CD14-positive monocyte (primary cell): ENCODE data around the gene RAB3GAP1. TPM values are rescaled to one million over a fixed set of nuclear protein-coding genes. Genes with fewer than 3 reads are reported as not detected.

Source experiments
- DNase-seq, 3 donors: peaks; one replicate each; pipeline ENCODE4 v3.0.0-alpha.2; 2011 to 2022
- H2AFZ ChIP-seq: 2 replicates; pipeline ENCODE4 v1.6.0; 2012; ENCODE audit warnings: mild to moderate bottlenecking, low read depth, low read length, inconsistent platforms; ENCODE audit not compliant: insufficient read depth, poor library complexity, severe bottlenecking
- H3K27ac ChIP-seq, 2 donors: 1 replicate in 1 of 2; 2 replicates in 1 of 2; pipeline ENCODE4 v1.5.1; 2012 to 2013; ENCODE audit warnings: low read length in 2 of 2, control low read depth in 1 of 2, inconsistent platforms in 1 of 2, low read depth in 1 of 2, mild to moderate bottlenecking in 1 of 2
- H3K27me3 ChIP-seq, 2 donors: one replicate each; pipeline versions ENCODE4 v1.6.0 to v1.6.1; 2011 to 2013; ENCODE audit warnings: low read length in 2 of 2; ENCODE audit not compliant: control insufficient read depth in 2 of 2, insufficient read depth in 2 of 2
- H3K36me3 ChIP-seq, 2 donors: replicated peaks in 1 of 2; 1 replicate in 1 of 2; 2 replicates in 1 of 2; pipeline versions ENCODE4 v1.5.1 to v1.6.1; 2012 to 2013; ENCODE audit warnings: low read length in 2 of 2, control low read depth in 1 of 2, inconsistent platforms in 1 of 2, mild to moderate bottlenecking in 1 of 2; ENCODE audit not compliant: insufficient read depth in 2 of 2, control insufficient read depth in 1 of 2
- H3K4me1 ChIP-seq, 2 donors: 1 replicate in 1 of 2; 2 replicates in 1 of 2; pipeline versions ENCODE4 v1.5.1 to v1.6.1; 2012 to 2013; ENCODE audit warnings: low read length in 2 of 2, control low read depth in 1 of 2, inconsistent platforms in 1 of 2, mild to moderate bottlenecking in 1 of 2, moderate library complexity in 1 of 2; ENCODE audit not compliant: insufficient read depth in 2 of 2, control insufficient read depth in 1 of 2
- H3K4me2 ChIP-seq: replicated peaks from 2 replicates; pipeline ENCODE3; 2012; ENCODE audit warnings: low read length, moderate library complexity, mild to moderate bottlenecking; ENCODE audit not compliant: poor library complexity, severe bottlenecking; ENCODE audit errors: extremely low read depth
- H3K4me3 ChIP-seq, 3 experiments: fragments of 200-600 bp in 1 of 3; sonication (generic) in 1 of 3; replicated peaks in 1 of 3; 1 replicate in 2 of 3; 2 replicates in 1 of 3; pipeline ENCODE4 v1.5.1; 2011 to 2013; ENCODE audit warnings: low read length in 3 of 3, mild to moderate bottlenecking in 3 of 3, control low read depth in 2 of 3, low read depth in 2 of 3, inconsistent platforms in 1 of 3, moderate library complexity in 1 of 3
- H3K79me2 ChIP-seq: 2 replicates; pipeline ENCODE4 v1.6.0; 2012; ENCODE audit warnings: mild to moderate bottlenecking, control low read depth, inconsistent platforms, low read length, moderate library complexity; ENCODE audit not compliant: insufficient read depth
- H3K9ac ChIP-seq: 2 replicates; pipeline ENCODE4 v1.6.0; 2017; ENCODE audit warnings: low read length, mild to moderate bottlenecking; ENCODE audit not compliant: insufficient read depth, poor library complexity, severe bottlenecking
- H3K9me3 ChIP-seq, 2 donors: replicated peaks in 1 of 2; 1 replicate in 1 of 2; 2 replicates in 1 of 2; pipeline versions ENCODE4 v1.5.1 to v1.6.1; 2012 to 2013; ENCODE audit warnings: low read length in 2 of 2, control low read depth in 1 of 2; ENCODE audit not compliant: control insufficient read depth in 1 of 2, insufficient read depth in 1 of 2
- H4K20me1 ChIP-seq: 2 replicates; pipeline ENCODE4 v1.6.0; 2012; ENCODE audit warnings: mild to moderate bottlenecking, low read length, control low read depth, moderate library complexity; ENCODE audit not compliant: insufficient read depth
- H3K27ac Mint-ChIP-seq, 7 donors: one replicate each; pipeline ENCODE4 v1.8.0; 2020; ENCODE audit warnings: mild to moderate bottlenecking in 7 of 7, mixed read lengths in 7 of 7, moderate library complexity in 6 of 7, inconsistent platforms in 2 of 7
- H3K27me3 Mint-ChIP-seq, 3 donors: one replicate each; pipeline ENCODE4 v1.8.0; 2021 to 2022; ENCODE audit warnings: low read depth in 3 of 3, mild to moderate bottlenecking in 3 of 3, mixed read lengths in 3 of 3, moderate library complexity in 3 of 3, inconsistent platforms in 1 of 3
- H3K36me3 Mint-ChIP-seq, 2 donors: one replicate each; pipeline ENCODE4 v1.8.0; 2020; ENCODE audit warnings: mixed read lengths in 2 of 2, inconsistent platforms in 1 of 2, mild to moderate bottlenecking in 1 of 2
- H3K4me1 Mint-ChIP-seq: one replicate; pipeline ENCODE4 v1.8.0; 2020; ENCODE audit warnings: mild to moderate bottlenecking, mixed read lengths
- H3K4me3 Mint-ChIP-seq, 2 donors: one replicate each; pipeline ENCODE4 v1.8.0; 2020; ENCODE audit warnings: mild to moderate bottlenecking in 2 of 2, mixed read lengths in 2 of 2, moderate library complexity in 1 of 2
- H3K9me3 Mint-ChIP-seq, 7 donors: one replicate each; pipeline ENCODE4 v1.8.0; 2020 to 2022; ENCODE audit warnings: mixed read lengths in 7 of 7, mild to moderate bottlenecking in 6 of 7, moderate library complexity in 6 of 7, inconsistent platforms in 2 of 7
- WGBS: methylation state at CpG from one replicate; pipeline ENCODE4 v1.1.5; 2013; ENCODE audit warnings: missing lambda C conversion rate; ENCODE audit not compliant: insufficient coverage; 5-methylcytosine and 5-hydroxymethylcytosine counted together
- intact Hi-C, 2 donors: fragments of 100-400 bp; cut with micrococcal nuclease; formaldehyde crosslinking; loops; one replicate each; pipeline versions ENCODE4 v1.15.0 to v1.15.1; 2023
- polyA plus RNA-seq, 3 donors: library from polyadenylated mRNA; depleted of rRNA in 1 of 3; unstranded in 2 of 3; stranded (reverse) in 1 of 3; fragments of 300-500 nt in 2 of 3; fragments of >200 nt in 1 of 3; fragmentation: Illumina TruSeq in 2 of 3; gene quantifications; 1 replicate in 2 of 3; 2 replicates in 1 of 3; pipeline ENCODE4 v1.2.3, GENCODE V29; 2012 to 2021
- TF ChIP-seq, protein P1 (sequence below): fragments of 200-600 bp; IDR thresholded peaks from one replicate; pipeline ENCODE4 v1.8.0; 2022; ENCODE audit warnings: antibody characterized with exemption, mild to moderate bottlenecking

RAB3GAP1 gene
- polyA plus RNA-seq, 3 donors, result 8.0 to 17.4 (median 11.3) TPM

DNA sequence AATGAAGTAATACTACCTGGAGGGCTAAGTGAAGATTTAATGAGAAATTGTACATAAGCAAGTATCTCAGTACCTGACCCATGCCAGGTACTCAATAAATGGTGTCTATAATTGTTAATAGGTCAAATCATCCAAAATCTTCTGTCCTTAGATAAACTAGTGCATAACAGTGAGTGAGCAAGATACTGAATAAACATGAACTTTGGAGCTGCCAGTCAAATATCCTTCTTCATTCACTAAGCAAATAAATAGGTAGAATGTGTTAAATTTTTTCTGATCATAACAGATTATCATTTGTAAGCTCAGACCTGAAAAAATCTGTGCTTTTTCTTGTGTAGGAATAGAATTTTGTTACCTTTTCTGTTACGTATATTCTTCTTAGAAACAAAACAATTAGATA is 39.6 kb downstream of the RAB3GAP1 start:
- no peak overlapping the region for H2AFZ ChIP-seq

DNA sequence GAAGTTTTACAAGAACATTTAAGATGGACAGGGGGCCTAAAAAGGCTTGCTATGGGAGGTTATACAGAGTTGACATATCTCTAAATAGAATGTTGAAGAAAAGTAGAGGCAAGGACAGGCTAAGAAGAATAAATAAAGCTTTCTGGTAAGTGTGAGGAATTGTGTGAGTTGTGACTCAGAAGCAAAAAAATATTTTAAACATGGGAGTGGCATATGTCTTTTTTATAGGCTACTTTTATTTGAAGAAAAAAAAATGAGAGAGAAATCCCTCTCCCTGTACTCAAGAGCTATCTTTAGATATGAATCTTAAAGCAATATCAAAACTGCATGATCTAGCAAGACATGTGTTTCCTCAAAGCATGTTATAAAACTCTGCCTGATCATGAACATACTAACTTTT is 41.1 kb downstream of the RAB3GAP1 start:
- Mint-ChIP-seq H3K27ac (no peak overlapping the region), H3K36me3 (peaks cover 47 to 72% of the 10 kb centered on the region in 2 donors)
- H3K36me3 ChIP-seq, result peaks cover 40 to 79% of the 10 kb centered on the region in 2 donors

More for the DNA sequence above, 39.6 kb downstream of the RAB3GAP1 start:
- Mint-ChIP-seq H3K27me3 (peaks cover 0 to 2% (median 1%) of the 10 kb centered on the region in 3 donors), H3K4me3 (no peak overlapping the region), H3K4me1 (no peaks in the 10 kb centered on the region), H3K27ac (no peak overlapping the region), H3K36me3 (peaks cover 50 to 65% of the 10 kb centered on the region in 2 donors), H3K9me3 (peaks cover 0 to 12% (median 5%) of the 10 kb centered on the region in 7 donors)
- no peak overlapping the region for H3K9ac ChIP-seq
- H3K4me2 ChIP-seq, result no peak overlapping the region
- no CpG with 5 or more reads among the region's 1 CpG for WGBS
- TF ChIP-seq, protein P1, sequence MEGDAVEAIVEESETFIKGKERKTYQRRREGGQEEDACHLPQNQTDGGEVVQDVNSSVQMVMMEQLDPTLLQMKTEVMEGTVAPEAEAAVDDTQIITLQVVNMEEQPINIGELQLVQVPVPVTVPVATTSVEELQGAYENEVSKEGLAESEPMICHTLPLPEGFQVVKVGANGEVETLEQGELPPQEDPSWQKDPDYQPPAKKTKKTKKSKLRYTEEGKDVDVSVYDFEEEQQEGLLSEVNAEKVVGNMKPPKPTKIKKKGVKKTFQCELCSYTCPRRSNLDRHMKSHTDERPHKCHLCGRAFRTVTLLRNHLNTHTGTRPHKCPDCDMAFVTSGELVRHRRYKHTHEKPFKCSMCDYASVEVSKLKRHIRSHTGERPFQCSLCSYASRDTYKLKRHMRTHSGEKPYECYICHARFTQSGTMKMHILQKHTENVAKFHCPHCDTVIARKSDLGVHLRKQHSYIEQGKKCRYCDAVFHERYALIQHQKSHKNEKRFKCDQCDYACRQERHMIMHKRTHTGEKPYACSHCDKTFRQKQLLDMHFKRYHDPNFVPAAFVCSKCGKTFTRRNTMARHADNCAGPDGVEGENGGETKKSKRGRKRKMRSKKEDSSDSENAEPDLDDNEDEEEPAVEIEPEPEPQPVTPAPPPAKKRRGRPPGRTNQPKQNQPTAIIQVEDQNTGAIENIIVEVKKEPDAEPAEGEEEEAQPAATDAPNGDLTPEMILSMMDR, result no peak
- DNase-seq, result no peak
- no peak overlapping the region for H3K27ac ChIP-seq
- H3K36me3 ChIP-seq, result peaks cover 40 to 75% of the 10 kb centered on the region in 2 donors
- H3K27me3 ChIP-seq, result no peaks in the 10 kb centered on the region
- H3K9me3 ChIP-seq, result peaks cover 0 to 2% of the 10 kb centered on the region in 2 donors
- H3K4me1 ChIP-seq, result no peaks in the 10 kb centered on the region
- H3K79me2 ChIP-seq, result peaks cover 8% of the 10 kb centered on the region
- intact Hi-C loops, result no loop called here
- peaks cover 5% of the 10 kb centered on the region for H4K20me1 ChIP-seq
- no peak overlapping the region for H3K4me3 ChIP-seq

More for the DNA sequence above, 41.1 kb downstream of the RAB3GAP1 start:
- H3K4me1 ChIP-seq, result no peaks in the 10 kb centered on the region
- TF ChIP-seq, protein P1, result no peak
- peaks cover 2% of the 10 kb centered on the region for H3K79me2 ChIP-seq
- Mint-ChIP-seq H3K9me3 (peaks cover 0 to 9% (median 4%) of the 10 kb centered on the region in 7 donors), H3K27me3 (peaks cover 0 to 1% (median 0%) of the 10 kb centered on the region in 3 donors), H3K4me3 (no peak overlapping the region), H3K4me1 (no peaks in the 10 kb centered on the region)
- peaks cover 1% of the 10 kb centered on the region for H4K20me1 ChIP-seq
- no peak overlapping the region for H3K4me2 ChIP-seq
- no peak overlapping the region for H3K4me3 ChIP-seq
- H3K9me3 ChIP-seq, result no peaks in the 10 kb centered on the region
- intact Hi-C loops, result no loop called here
- no peak overlapping the region for H3K27ac ChIP-seq
- no peaks in the 10 kb centered on the region for H3K27me3 ChIP-seq
- no peak overlapping the region for H3K9ac ChIP-seq
- no peak for DNase-seq
- no peak overlapping the region for H2AFZ ChIP-seq
